GM10266 (cell line): ENCODE measurements around the gene SPRYD7.
"Not testable (repeated sequence)": the region's sequence is repeated elsewhere in the genome, so short reads cannot be mapped to it uniquely, and the experiment has no call there.

Experiments
- DNase-seq: peaks from one replicate; pipeline ENCODE4 v3.0.0; 2012; ENCODE audit errors: extremely low spot score
- TF ChIP-seq, protein P1 (sequence below): IDR thresholded peaks from 2 replicates; pipeline ENCODE4 v1.5.1; 2012; ENCODE audit warnings: mild to moderate bottlenecking, low read depth; ENCODE audit not compliant: control insufficient read depth, insufficient read depth; ENCODE audit errors: missing control alignments

Gene SPRYD7

DNA sequence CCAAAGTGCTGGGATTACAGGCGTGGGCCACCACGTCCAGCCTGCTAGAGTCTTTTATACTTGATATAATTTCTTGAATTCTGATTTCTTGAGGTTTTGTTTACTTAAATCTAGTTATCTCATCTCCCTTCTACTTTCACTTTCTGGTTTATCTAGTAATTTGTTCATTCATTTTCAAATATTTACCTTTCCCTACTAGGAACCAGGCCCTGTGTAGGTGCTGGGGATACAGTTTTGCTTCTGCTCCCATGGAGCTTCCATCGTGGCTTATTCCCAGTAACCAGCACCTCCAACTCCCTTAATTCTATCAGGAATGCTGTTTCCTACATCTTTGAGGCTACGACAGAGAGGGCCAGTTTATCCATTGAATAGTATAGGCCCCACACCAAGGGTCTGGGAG is 36.6 kb upstream of the SPRYD7 start:
- TF ChIP-seq, protein P1, sequence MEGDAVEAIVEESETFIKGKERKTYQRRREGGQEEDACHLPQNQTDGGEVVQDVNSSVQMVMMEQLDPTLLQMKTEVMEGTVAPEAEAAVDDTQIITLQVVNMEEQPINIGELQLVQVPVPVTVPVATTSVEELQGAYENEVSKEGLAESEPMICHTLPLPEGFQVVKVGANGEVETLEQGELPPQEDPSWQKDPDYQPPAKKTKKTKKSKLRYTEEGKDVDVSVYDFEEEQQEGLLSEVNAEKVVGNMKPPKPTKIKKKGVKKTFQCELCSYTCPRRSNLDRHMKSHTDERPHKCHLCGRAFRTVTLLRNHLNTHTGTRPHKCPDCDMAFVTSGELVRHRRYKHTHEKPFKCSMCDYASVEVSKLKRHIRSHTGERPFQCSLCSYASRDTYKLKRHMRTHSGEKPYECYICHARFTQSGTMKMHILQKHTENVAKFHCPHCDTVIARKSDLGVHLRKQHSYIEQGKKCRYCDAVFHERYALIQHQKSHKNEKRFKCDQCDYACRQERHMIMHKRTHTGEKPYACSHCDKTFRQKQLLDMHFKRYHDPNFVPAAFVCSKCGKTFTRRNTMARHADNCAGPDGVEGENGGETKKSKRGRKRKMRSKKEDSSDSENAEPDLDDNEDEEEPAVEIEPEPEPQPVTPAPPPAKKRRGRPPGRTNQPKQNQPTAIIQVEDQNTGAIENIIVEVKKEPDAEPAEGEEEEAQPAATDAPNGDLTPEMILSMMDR = no peak
- DNase-seq = no peak

DNA sequence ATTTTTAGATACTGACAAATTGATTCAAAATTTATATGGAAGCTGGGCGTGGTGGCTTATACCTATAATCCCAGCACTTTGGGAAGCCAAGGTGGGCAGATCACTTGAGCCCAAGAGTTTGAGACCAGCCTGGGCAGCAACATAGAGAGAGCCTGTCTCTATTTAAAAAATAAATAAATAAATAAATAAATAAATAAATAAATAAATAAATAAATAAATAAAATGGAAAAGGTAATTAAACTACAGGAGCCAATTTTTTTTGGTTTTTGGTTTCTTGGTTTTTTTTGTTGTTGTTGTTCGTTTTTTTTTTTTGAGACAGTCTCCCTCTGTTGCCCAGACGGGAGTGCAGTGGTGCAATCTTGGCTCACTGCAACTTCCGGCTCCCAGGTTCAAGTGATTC is 31.3 kb upstream of the SPRYD7 start:
- TF ChIP-seq, protein P1 = no peak
- no peak for DNase-seq

DNA sequence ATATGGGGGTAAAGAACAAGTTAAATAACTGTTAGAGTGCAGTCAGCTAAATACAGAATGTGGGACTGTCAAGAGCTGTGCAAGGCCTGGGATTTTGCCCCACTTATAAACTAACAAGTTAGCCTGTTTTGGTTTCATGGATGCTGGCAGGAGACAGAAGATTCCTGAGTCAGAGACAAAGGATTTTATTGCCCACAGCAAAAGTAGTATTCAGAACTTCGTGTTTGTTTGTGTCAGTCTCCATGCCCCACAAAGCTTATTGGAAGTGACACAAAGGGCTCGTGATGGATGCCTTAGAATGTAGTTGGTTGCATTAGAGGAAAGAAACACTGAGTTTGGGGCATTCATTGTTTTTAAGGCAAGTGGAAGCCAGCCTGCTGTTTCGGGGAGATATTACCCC is 22.2 kb upstream of the SPRYD7 start:
- TF ChIP-seq, protein P1 = no peak
- no peak for DNase-seq

DNA sequence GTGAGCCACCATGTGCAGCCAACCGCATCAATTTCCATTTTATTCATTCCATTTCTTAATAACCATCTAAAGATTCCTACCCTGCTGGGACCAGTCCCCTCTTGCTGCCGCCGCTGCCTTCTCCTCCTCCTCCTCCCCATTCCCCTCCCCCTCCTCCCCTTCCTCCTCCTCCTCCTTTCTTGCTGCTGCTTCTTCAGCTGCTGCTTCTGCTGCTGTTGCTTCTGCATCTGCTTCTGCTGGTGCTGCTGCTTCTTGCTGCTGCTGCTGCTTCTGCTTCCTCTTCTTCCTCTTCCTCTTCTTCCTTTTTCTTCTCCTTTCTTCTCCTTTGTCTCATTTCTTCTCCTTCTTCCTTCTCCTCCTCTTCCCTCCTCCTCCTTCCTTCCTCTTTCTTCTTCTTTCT is 20.0 kb upstream of the SPRYD7 start:
- no peak for DNase-seq
- TF ChIP-seq, protein P1 = no peak

DNA sequence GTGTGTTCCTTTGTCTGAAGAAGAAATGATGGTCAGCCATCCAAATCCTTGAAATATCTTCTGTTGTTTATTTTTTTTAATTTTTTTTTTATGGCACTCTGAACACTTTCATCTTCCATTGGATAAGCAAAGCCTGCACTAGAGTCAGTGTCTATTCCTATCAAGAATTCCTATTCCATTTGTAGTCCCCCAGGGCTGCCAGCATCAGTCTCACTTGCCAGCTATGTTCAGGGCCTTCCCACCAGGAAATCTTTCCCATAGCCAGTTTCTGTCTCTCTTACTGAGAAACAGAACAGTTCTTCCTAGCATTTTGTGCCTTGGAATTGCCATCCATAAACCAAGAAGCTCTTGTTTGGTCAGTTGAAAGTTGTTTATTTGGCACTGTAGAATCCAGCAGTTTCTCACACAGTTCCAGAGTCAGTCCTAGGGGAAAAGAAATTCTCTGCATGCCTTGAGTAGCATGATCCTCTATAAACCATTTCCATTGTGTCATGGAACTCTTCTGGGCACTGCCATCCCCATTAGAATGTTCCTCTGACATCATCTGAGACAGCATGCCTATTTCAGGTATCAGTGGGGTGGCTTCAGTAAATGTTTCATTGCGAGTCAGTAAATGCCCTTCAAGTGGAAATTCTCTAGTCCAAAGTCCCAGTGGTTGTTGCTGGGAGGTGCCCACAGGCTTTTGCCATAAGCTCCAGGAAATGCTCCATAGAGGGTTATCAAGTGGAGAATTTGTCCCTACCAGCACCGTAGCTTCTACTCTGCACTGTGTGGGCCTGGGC is 18.7 kb upstream of the SPRYD7 start:
- DNase-seq = no peak
- TF ChIP-seq, protein P1 = no peak

DNA sequence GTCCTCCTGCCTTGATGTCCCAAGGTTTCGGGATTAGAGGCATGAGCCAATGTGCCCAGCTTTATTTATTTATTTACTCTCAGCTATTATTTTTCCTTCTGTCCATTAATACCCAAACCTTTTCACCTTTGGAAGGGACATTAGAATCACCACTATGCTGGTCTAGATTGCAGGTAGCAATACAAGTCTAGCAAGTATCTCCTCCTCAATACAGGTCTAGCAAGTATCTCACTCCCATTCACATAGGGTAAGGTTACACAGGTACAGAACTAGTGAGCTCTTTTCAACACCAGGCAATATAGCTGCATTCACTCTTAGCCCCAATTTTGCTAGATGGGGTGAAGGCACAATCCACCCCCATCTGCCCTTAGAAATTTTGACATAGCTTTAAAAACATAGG is 17.4 kb upstream of the SPRYD7 start:
- TF ChIP-seq, protein P1 = no peak
- DNase-seq = no peak

DNA sequence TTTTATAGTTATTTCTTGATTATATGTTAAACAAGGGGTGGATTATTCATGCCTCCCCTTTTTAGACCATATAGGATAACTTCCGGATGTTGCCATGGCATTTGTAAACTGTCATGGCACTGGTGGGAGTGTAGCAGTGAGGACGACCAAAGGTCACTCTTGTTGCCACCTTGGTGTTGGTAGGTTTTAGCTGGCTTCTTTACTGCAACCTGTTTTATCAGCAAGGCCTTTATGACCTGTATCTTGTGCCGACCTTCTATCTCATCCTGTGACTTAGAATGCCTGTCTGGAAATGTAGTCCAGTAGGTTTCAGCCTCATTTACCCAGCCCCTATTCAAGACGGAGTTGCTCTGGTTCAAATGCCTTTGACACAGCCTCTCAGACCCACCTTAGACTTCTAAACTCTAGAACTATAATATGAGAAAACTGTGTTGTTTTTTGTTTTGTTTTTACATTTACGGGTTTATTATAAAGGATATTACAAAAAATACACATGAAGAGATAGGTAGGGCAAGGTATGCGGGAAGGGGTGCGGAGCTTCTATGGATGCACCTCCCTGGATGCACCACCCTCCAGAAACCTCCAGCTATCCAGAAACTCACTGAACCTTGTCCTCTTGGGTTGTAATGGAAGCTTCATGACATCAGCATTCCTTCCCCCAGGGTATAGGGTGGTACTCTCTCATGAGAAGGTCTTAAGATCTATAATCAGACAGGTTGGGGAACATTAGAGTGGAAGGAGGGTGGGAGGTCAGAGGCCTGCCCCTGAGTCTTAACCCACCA is 15.8 kb upstream of the SPRYD7 start:
- no peak for DNase-seq
- TF ChIP-seq, protein P1 = no peak

DNA sequence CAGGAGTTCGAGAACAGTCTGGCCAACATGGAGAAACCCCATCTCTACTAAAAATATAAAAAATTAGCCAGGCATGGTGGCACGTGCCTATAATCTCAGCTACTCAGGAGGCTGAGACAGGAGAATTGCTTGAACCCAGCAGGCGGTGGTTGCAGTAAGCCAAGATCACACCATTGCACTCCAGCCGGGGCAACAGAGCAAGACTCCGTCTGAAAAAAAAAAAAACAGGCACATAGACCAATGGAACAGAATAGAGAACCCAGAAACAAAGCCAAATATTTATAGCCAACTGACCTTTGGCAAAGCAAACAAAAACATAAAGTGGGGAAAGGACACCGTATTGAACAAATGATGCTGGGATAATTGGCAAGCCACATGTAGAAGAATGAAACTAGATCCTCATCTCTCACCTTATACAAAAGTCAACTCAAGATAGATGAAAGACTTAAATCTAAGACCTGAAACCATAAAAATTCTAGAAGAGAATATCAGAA is 12.7 kb upstream of the SPRYD7 start:
- not testable (repeated sequence) for DNase-seq
